H1 (cell line): ENCODE data around the gene PTPN5. TPM values are rescaled to one million over a fixed set of nuclear protein-coding genes. Genes with fewer than 3 reads are reported as not detected.

Source experiments
- CTCF ChIA-PET: fragments of 300-600 bp; sonication (Branson Sonifier 250); formaldehyde crosslinking; loops from one replicate; lab custom pipeline; 2021; ENCODE audit not compliant: partially characterized antibody; lab: Charles Lee
- POLR2A ChIA-PET: fragments of 300-600 bp; sonication (Branson Sonifier 250); formaldehyde crosslinking; loops from one replicate; lab custom pipeline; 2021; ENCODE audit warnings: inconsistent platforms; ENCODE audit not compliant: partially characterized antibody; lab: Charles Lee
- DNase-seq, 2 experiments: peaks; one replicate each; pipeline versions ENCODE4 v3.0.0 to v3.0.0-alpha.2; 2010 to 2022; ENCODE audit warnings: low spot score in 2 of 2, low read depth in 1 of 2, mixed read lengths in 1 of 2
- FAIRE-seq: peaks from 2 replicates; lab custom pipeline; 2011; peaks lifted over from hg19 to GRCh38; lab: Jason Lieb, UNC
- H2AFZ ChIP-seq: 2 replicates; pipeline ENCODE4 v1.8.1; 2012; ENCODE audit warnings: low read length, inconsistent platforms
- H2AK5ac ChIP-seq: 2 replicates; pipeline ENCODE4 v1.6.1; 2013; ENCODE audit warnings: low read depth, low read length
- H2BK120ac ChIP-seq: replicated peaks from 2 replicates; pipeline ENCODE3; 2013; ENCODE audit warnings: low read depth, low read length, inconsistent platforms
- H2BK12ac ChIP-seq: 2 replicates; pipeline ENCODE4 v1.6.1; 2013; ENCODE audit warnings: low read depth, low read length
- H2BK15ac ChIP-seq: 2 replicates; pipeline ENCODE4 v1.6.1; 2013; ENCODE audit warnings: low read length
- H2BK20ac ChIP-seq: 2 replicates; pipeline ENCODE4 v1.6.1; 2013; ENCODE audit warnings: low read length
- H2BK5ac ChIP-seq: 2 replicates; pipeline ENCODE4 v1.6.1; 2013; ENCODE audit warnings: low read depth, low read length
- H3K14ac ChIP-seq: 2 replicates; pipeline ENCODE4 v1.6.1; 2013; ENCODE audit warnings: inconsistent platforms; ENCODE audit not compliant: insufficient read length
- H3K18ac ChIP-seq: 2 replicates; pipeline ENCODE4 v1.6.1; 2013; ENCODE audit warnings: low read length; ENCODE audit errors: extremely low read depth
- H3K23ac ChIP-seq: 2 replicates; pipeline ENCODE4 v1.6.1; 2013; ENCODE audit warnings: inconsistent platforms; ENCODE audit not compliant: insufficient read length
- H3K23me2 ChIP-seq: 2 replicates; pipeline ENCODE4 v1.6.1; 2013; ENCODE audit warnings: low read depth, low read length
- H3K27ac ChIP-seq: 2 replicates; pipeline ENCODE4 v1.6.1; 2011; ENCODE audit warnings: low read depth, low read length, inconsistent platforms
- H3K27me3 ChIP-seq, 4 experiments: replicated peaks in 1 of 4; 1 replicate in 1 of 4; 2 replicates in 3 of 4; pipeline versions ENCODE4 v1.6.1 to v1.8.1; 2011 to 2013; ENCODE audit warnings: low read length in 3 of 4, mild to moderate bottlenecking in 3 of 4, inconsistent platforms in 2 of 4, mixed read lengths in 2 of 4, moderate library complexity in 1 of 4; ENCODE audit not compliant: control insufficient read depth in 3 of 4, insufficient read depth in 3 of 4; ENCODE audit errors: extremely low read depth in 1 of 4
- H3K36me3 ChIP-seq, 4 experiments: 2 replicates each; pipeline versions ENCODE4 v1.6.1 to v1.8.1; 2011 to 2013; ENCODE audit warnings: mild to moderate bottlenecking in 4 of 4, low read length in 3 of 4, moderate library complexity in 2 of 4, control low read depth in 1 of 4, inconsistent platforms in 1 of 4; ENCODE audit not compliant: insufficient read depth in 4 of 4, control insufficient read depth in 2 of 4
- H3K4ac ChIP-seq: replicated peaks from 2 replicates; pipeline ENCODE3; 2013; ENCODE audit warnings: low read length, low read depth, mixed read lengths, inconsistent platforms; ENCODE audit not compliant: insufficient read length
- H3K4me1 ChIP-seq, 4 experiments: replicated peaks in 1 of 4; 1 replicate in 1 of 4; 2 replicates in 3 of 4; pipeline versions ENCODE4 v1.6.1 to v1.8.1; 2011 to 2013; ENCODE audit warnings: low read length in 3 of 4, inconsistent platforms in 2 of 4, mixed read lengths in 1 of 4; ENCODE audit not compliant: insufficient read depth in 4 of 4, control insufficient read depth in 3 of 4
- H3K4me2 ChIP-seq, 2 experiments: 2 replicates each; pipeline versions ENCODE4 v1.6.1 to v1.8.1; 2011 to 2013; ENCODE audit warnings: low read depth in 2 of 2, low read length in 2 of 2, control low read depth in 1 of 2, inconsistent platforms in 1 of 2, mild to moderate bottlenecking in 1 of 2; ENCODE audit not compliant: insufficient read depth in 1 of 2
- H3K4me3 ChIP-seq, 4 experiments: fragments of 200-600, 300-600 bp in 1 of 4; sonication (generic), shearing (Covaris generic), sonication (Bioruptor Twin) in 1 of 4; 2 replicates each; pipeline versions ENCODE4 v1.5.1 to v1.8.1; 2011 to 2016; ENCODE audit warnings: low read length in 4 of 4, low read depth in 3 of 4, control low read depth in 2 of 4, inconsistent platforms in 2 of 4, mild to moderate bottlenecking in 2 of 4, mixed read lengths in 1 of 4, moderate library complexity in 1 of 4; ENCODE audit not compliant: insufficient read depth in 2 of 4; ENCODE audit errors: extremely low read depth in 1 of 4
- H3K56ac ChIP-seq: replicated peaks from 2 replicates; pipeline ENCODE3; 2013; ENCODE audit warnings: low read depth, mild to moderate bottlenecking, mixed read lengths, low read length, inconsistent platforms; ENCODE audit not compliant: insufficient read length
- H3K79me1 ChIP-seq: 2 replicates; pipeline ENCODE4 v1.6.1; 2013; ENCODE audit warnings: low read depth, low read length, control low read depth
- H3K79me2 ChIP-seq, 2 experiments: 2 replicates each; pipeline versions ENCODE4 v1.6.1 to v1.8.1; 2012 to 2013; ENCODE audit warnings: low read length in 2 of 2, mild to moderate bottlenecking in 2 of 2, inconsistent platforms in 1 of 2; ENCODE audit not compliant: insufficient read depth in 2 of 2, control insufficient read depth in 1 of 2
- H3K9ac ChIP-seq, 4 experiments: replicated peaks in 1 of 4; 1 replicate in 1 of 4; 2 replicates in 3 of 4; pipeline versions ENCODE4 v1.6.1 to v1.8.1; 2011 to 2013; ENCODE audit warnings: low read depth in 3 of 4, low read length in 3 of 4, control low read depth in 2 of 4, mild to moderate bottlenecking in 2 of 4, moderate library complexity in 2 of 4, inconsistent platforms in 1 of 4; ENCODE audit errors: extremely low read depth in 1 of 4
- H3K9me3 ChIP-seq, 2 experiments: 2 replicates each; pipeline versions ENCODE4 v1.6.1 to v1.8.1; 2012 to 2013; ENCODE audit warnings: mild to moderate bottlenecking in 2 of 2, moderate library complexity in 2 of 2, control low read depth in 1 of 2, inconsistent platforms in 1 of 2, low read depth in 1 of 2, low read length in 1 of 2, mixed read lengths in 1 of 2; ENCODE audit not compliant: insufficient read depth in 2 of 2
- H4K20me1 ChIP-seq, 2 experiments: replicated peaks in 1 of 2; 2 replicates each; pipeline versions ENCODE3 to v1.8.1; 2011 to 2013; ENCODE audit warnings: inconsistent platforms in 2 of 2, low read length in 2 of 2, mild to moderate bottlenecking in 1 of 2; ENCODE audit not compliant: insufficient read depth in 2 of 2, control insufficient read depth in 1 of 2
- H4K5ac ChIP-seq: 2 replicates; pipeline ENCODE4 v1.6.1; 2013; ENCODE audit warnings: low read length, low read depth, mixed read lengths, inconsistent platforms; ENCODE audit not compliant: insufficient read length
- H4K8ac ChIP-seq: 2 replicates; pipeline ENCODE4 v1.8.0; 2013; ENCODE audit warnings: mild to moderate bottlenecking, moderate library complexity, low read length, inconsistent platforms; ENCODE audit not compliant: insufficient read depth; ENCODE audit errors: extremely low read depth
- H4K91ac ChIP-seq: replicated peaks from 2 replicates; pipeline ENCODE3; 2013; ENCODE audit warnings: low read length, mixed read lengths, inconsistent platforms; ENCODE audit not compliant: insufficient read length
- ASH2L ChIP-seq: fragments of 200-600, 300-600 bp; sonication (generic); IDR thresholded peaks from one replicate; pipeline ENCODE4 v1.7.1; 2017; ENCODE audit warnings: low read length
- BACH1 ChIP-seq: IDR thresholded peaks from 2 replicates; pipeline ENCODE4 v1.6.1; 2012; ENCODE audit warnings: low read length, improper control_type of control experiment
- BCL11A ChIP-seq, 2 experiments: IDR thresholded peaks; one replicate each; pipeline ENCODE4 v1.6.1; 2011; ENCODE audit warnings: low read depth in 2 of 2, low read length in 2 of 2, mild to moderate bottlenecking in 2 of 2
- CBX8 ChIP-seq: fragments of 300-800, 300-1000 bp; sonication (generic); IDR thresholded peaks from 2 replicates; pipeline ENCODE4 v1.7.1; 2016; ENCODE audit warnings: low read depth, low read length, borderline replicate concordance
- CREB1 ChIP-seq: IDR thresholded peaks from 2 replicates; pipeline ENCODE4 v1.6.1; 2012; ENCODE audit warnings: inconsistent platforms
- GTF2F1 ChIP-seq: IDR thresholded peaks from 2 replicates; pipeline ENCODE4 v1.6.1; 2012; ENCODE audit warnings: low read depth, low read length, improper control_type of control experiment, borderline replicate concordance
- HDAC6 ChIP-seq: IDR thresholded peaks from one replicate; pipeline ENCODE4 v1.7.1; 2012; ENCODE audit warnings: low read depth, mild to moderate bottlenecking, inconsistent platforms, low read length, moderate library complexity
- NANOG ChIP-seq: IDR thresholded peaks from 2 replicates; pipeline ENCODE4 v1.6.1; 2011; ENCODE audit warnings: low read length, low read depth, mild to moderate bottlenecking, inconsistent platforms; ENCODE audit not compliant: insufficient read depth, poor library complexity, severe bottlenecking
- SIX5 ChIP-seq: IDR thresholded peaks from 2 replicates; pipeline ENCODE4 v1.6.1; 2011; ENCODE audit warnings: mild to moderate bottlenecking, low read depth, low read length
- SP2 ChIP-seq: IDR thresholded peaks from 2 replicates; pipeline ENCODE4 v1.6.1; 2012; ENCODE audit warnings: mild to moderate bottlenecking, low read length, inconsistent platforms
- SP4 ChIP-seq: IDR thresholded peaks from 2 replicates; pipeline ENCODE4 v1.6.1; 2012; ENCODE audit warnings: low read length, inconsistent platforms
- SRF ChIP-seq: IDR thresholded peaks from 2 replicates; pipeline ENCODE4 v1.6.1; 2011; ENCODE audit warnings: mild to moderate bottlenecking, low read depth, low read length, moderate library complexity
- TAF1 ChIP-seq: IDR thresholded peaks from 2 replicates; pipeline ENCODE4 v1.6.1; 2011; ENCODE audit warnings: mild to moderate bottlenecking, low read depth, low read length
- WGBS, 2 experiments: shearing (Covaris generic) in 1 of 2; methylation state at CpG; one replicate each; pipeline versions ENCODE4 v1.1.6 to v1.1.7; 2013 to 2015; ENCODE audit warnings: low lambda C conversion rate in 2 of 2, mixed read lengths in 2 of 2, inconsistent platforms in 1 of 2, low coverage in 1 of 2, missing lambda C conversion rate in 1 of 2; ENCODE audit not compliant: insufficient replicate concordance in 2 of 2, insufficient coverage in 1 of 2, insufficient read length in 1 of 2; ENCODE audit errors: extremely low coverage in 1 of 2, missing lambda C conversion rate in 1 of 2; 5-methylcytosine and 5-hydroxymethylcytosine counted together
- polyA plus RNA-seq, 7 experiments: library from polyadenylated mRNA; depleted of rRNA in 3 of 7; stranded (reverse) in 5 of 7; unstranded in 2 of 7; fragments of >200 nt in 5 of 7; fragments of 200-250 nt in 2 of 7; gene quantifications; 1 replicate in 5 of 7; 2 replicates in 1 of 7; 4 replicates in 1 of 7; pipeline versions ENCODE4 v1.2.1 to v1.2.3, GENCODE V29; 2011 to 2013; ENCODE audit warnings: missing spikeins in 2 of 7, mixed read lengths in 2 of 7
- total RNA-seq: library from RNA; stranded (reverse); fragmentation: NEBNext Ultra II Directional; extraction: Animal tissue kit (Norgen Biotek cat#: 25700); gene quantifications from 2 replicates; pipeline ENCODE4 v1.2.1, GENCODE V29; 2021
- TF ChIP-seq, protein P1 (sequence below): IDR thresholded peaks from 2 replicates; pipeline ENCODE4 v1.6.1; 2012; ENCODE audit warnings: inconsistent platforms
- TF ChIP-seq, protein P2 (sequence below): IDR thresholded peaks from 2 replicates; pipeline ENCODE4 v1.6.1; 2011; ENCODE audit warnings: low read depth, mild to moderate bottlenecking, low read length; ENCODE audit not compliant: insufficient read depth

PTPN5 gene
- total and polyA plus RNA-seq, 2 of the 8 experiments (the other 6 are each of a cell fraction or from before 2014, with no cell fraction given), result 8.4 to 12.9 TPM

DNA sequence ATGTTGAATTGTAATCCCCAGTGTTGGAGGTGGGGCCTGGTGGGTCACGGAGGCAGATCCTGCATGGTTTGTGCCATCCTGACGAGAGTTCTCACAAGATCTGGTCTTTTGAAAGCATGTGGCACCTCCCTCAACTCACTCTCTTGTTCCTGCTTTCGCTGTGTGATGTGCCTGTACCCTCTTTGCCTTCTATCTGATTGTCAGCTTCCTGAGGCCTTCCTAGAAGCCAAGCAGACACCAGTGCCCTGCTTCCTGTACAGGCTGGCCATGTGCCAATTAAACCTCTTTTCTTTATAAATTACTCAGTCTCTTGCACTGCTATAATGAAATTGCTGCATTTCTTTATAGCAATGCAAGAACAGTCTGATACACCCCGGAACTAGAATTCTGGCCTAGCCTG is 13.1 kb downstream of the PTPN5 start:
- H3K4me1 ChIP-seq, result peaks cover 0 to 22% (median 3%) of the 10 kb centered on the region in 4 experiments; a peak in 6 of 7 replicates
- no peak overlapping the region for H2AFZ ChIP-seq
- 83% methylated on average over 4 of the region's 4 CpGs; no CpG with 5 or more reads in 1 of the 2 experiments for WGBS, 2 experiments
- H3K14ac ChIP-seq, result no peak overlapping the region
- DNase-seq, result no peak
- 0 out of 2 replicates have a peak overlapping the region, but pooled peaks have one; percentile 11 for H2BK12ac ChIP-seq
- H3K27ac ChIP-seq, result no peak overlapping the region
- no peak overlapping the region for H2BK120ac ChIP-seq
- no peaks in the 10 kb centered on the region; a peak in 1 of 8 replicates for H3K36me3 ChIP-seq
- no peak overlapping the region for H2BK20ac ChIP-seq
- POLR2A ChIA-PET, result no interaction called here
- H4K5ac ChIP-seq, result no peak overlapping the region
- H2BK15ac ChIP-seq, result no peak overlapping the region
- no peaks in the 10 kb centered on the region for H3K9me3 ChIP-seq
- no peak for FAIRE-seq
- H2BK5ac ChIP-seq, result no peak overlapping the region
- H3K4me2 ChIP-seq, result no peak overlapping the region
- no peaks in the 10 kb centered on the region for H3K79me2 ChIP-seq
- no peak overlapping the region for H2AK5ac ChIP-seq
- no peak overlapping the region for H3K9ac ChIP-seq
- no peak overlapping the region for H3K23ac ChIP-seq
- H3K23me2 ChIP-seq, result no peaks in the 10 kb centered on the region
- H3K79me1 ChIP-seq, result no peaks in the 10 kb centered on the region
- CTCF ChIA-PET, result interaction anchor here (0.6 to 12.1 kb wide), 7 partner anchors 16 to 1072 kb away, joined by 3 to 363 read pairs (median 8); partner anchors contain the start of gene PTPN5
- H4K8ac ChIP-seq, result no peak overlapping the region
- no peak overlapping the region for H3K4ac ChIP-seq
- no peak overlapping the region for H3K4me3 ChIP-seq
- no peak overlapping the region for H3K56ac ChIP-seq
- H3K18ac ChIP-seq, result no peak overlapping the region
- no peak overlapping the region for H4K91ac ChIP-seq
- H4K20me1 ChIP-seq, result no peaks in the 10 kb centered on the region
- no peaks in the 10 kb centered on the region for H3K27me3 ChIP-seq
- no peak for TF ChIP-seq SP2
- no peak for TF ChIP-seq SRF
- TF ChIP-seq CREB1, result no peak
- TF ChIP-seq NANOG, result no peak
- TF ChIP-seq GTF2F1, result no peak
- no peak for TF ChIP-seq BCL11A (IDR thresholded peaks at IDR 0.05; ENCODE audit: low read depth in 2 of 2, low read length in 2 of 2)
- TF ChIP-seq CBX8, result no peak
- TF ChIP-seq HDAC6, result no peak
- no peak for TF ChIP-seq SIX5
- TF ChIP-seq, protein P1, sequence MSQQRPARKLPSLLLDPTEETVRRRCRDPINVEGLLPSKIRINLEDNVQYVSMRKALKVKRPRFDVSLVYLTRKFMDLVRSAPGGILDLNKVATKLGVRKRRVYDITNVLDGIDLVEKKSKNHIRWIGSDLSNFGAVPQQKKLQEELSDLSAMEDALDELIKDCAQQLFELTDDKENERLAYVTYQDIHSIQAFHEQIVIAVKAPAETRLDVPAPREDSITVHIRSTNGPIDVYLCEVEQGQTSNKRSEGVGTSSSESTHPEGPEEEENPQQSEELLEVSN, result no peak
- no peak for TF ChIP-seq TAF1
- TF ChIP-seq, protein P2, sequence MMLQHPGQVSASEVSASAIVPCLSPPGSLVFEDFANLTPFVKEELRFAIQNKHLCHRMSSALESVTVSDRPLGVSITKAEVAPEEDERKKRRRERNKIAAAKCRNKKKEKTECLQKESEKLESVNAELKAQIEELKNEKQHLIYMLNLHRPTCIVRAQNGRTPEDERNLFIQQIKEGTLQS, result no peak
- no peak for TF ChIP-seq ASH2L
- TF ChIP-seq BACH1, result no peak
- no peak for TF ChIP-seq SP4
